NCI-H1417 treated with DMSO at 0.1 percent for 48 hours (cell line): ENCODE data around the gene HOXB5.

Experiments
- DNase-seq: peaks from one replicate; lab custom pipeline; 2025; lab: John Stamatoyannopoulos, UW

The HOXB5 gene

DNA sequence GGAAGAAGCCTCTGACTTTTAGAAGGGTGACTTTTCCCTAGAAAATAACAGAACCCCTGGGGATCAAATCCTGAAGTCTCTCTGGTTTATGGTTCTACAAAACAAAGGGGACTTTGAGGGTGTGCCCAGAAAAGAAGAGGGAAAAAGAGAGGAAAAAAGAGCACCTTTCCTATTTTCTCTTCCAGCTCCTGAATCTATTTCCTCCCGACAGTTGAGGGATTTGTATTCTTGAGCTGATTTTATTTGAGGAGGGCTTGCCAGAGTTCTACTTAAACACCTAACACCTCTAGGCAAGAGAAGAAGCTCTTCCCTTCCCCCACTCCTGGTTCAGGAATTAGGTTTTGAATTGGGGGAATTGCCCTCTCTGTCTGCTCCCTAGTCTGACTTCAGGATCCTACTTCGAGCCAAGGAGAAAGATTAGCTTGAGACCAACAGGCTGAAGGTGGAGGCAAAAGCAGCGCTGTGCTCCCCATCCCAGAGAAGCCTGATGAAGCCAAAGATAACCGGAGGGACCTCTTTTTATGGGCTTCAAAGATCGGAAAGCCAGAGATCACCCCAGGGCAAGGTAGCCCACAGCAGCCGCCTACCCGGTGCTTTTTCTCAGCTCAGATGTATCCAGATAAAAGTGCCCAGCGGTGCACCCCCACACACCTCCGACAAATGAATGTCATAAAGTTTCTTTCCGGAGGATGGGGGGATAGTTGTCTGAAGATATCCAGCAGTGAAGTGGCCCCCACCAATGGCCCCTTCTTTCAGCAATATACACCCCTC lies 4.3 kb downstream of the HOXB5 start:
- DNase-seq: no peak

DNA sequence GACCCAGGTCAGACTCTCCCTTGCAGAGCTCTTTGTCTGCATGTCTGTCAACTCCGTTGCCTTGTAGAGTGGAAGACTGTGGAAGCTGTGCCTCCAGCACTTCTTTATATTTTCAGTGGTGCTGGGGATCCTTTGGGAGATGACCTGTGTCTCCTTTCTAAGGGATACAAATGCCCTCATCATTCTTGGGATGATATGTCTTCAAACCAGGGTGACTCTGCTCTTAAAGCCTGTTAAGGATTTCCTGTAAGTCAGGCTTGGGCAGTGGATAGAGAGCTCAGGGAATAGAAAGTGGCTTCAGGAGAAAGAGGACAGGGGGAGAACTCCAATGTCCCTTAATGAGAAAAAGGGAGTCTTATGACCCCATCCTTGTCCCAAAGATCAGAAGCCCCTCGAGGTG lies 5.1 kb downstream of the HOXB5 start:
- DNase-seq: no peak

DNA sequence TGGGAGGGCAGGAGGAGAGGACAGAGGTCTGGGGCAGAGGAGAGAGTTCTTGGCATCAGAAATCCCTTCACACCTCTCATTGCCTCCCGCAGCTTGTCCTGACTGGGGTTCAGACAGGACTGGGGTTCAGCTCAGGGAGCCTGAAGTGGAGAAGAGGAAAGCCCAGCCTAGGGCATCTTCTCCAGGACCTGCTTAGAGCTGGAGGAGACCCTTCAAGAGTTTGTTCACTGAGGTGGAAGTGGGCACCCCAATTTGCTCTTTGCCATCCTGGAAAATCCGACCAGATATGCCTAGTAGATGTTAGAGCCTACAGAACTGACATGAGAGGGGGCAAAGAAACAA lies 5.5 kb downstream of the HOXB5 start:
- no peak for DNase-seq

DNA sequence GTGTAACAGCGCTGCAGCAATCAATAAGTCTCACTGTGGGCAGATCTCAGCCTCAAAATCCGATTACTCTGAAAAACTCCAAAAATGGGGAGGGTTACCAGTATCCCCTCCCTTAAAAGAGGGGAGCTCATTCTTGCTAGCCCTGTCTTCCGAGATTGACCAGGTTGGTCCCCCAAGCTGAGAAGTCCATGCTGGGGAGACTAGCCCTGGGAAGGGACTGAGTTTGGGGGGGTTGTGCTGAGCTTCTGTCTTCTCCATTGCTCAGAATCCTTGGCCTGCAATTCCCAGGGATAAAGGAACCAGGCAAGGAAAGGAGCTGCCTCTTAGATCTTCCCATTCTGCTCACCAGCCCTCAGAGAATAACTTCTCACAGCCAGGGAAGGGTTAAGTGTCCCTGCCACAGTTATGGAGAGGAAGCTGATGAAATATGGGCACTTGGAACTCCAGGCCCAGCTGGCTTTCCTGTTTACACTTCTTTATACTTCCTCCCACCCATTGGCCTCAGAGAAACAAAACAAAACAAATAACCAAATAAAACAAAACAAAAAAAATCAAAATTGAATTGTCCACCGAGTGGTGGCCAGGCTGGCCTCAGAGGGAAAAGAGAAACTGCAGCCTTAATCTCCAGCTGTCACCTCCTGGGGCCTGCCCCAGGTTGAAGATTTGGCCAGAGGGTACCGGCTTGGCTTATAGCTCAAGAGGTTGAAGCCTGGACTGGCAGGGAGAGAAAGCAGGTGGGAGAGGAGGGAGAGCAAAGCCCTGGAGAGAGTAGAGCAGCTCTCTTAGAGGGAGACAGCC lies 6.1 kb downstream of the HOXB5 start:
- DNase-seq: no peak

DNA sequence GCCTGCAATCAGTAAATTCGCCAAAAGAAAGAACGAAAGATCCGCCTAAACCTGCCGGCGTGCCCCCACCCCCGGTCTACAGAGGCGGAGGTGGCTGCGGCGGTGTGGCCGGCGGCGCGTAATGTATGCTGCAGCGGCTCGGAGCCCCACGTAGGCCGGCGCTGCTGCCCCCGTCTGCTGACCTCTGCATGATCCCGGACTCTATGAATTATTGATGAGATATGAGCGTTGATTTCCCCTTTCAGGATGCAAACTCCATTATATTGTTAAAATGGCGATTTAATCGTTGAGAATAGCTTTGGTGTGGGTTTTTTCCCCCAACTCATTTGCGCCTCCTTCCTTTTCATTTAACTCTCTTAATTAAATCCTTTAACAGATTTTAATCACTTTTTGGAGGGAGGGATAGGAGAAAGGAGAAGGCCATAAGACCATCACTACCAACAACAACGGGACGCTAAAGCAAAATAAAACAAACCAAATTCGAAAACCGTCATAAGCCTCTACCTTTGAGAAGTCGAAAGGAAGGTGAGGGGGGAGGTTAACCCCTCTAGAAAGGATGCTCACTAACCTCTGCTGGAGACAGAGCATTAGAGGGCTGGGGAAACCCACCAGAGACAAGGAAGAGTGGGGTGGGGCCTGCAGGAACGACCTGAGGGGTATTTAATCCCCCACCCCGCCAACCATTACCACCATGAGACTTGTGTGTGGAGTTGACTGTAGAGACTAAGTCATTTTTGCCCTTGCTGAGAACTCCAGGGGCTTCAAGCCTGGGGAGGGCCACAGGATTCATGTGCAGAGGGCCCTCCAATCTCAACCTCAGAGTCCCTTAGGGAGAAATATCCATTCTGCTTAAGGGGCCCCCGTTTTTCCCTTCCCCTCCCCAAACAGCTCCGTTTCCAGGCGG lies 7.0 kb downstream of the HOXB5 start:
- DNase-seq: no peak

DNA sequence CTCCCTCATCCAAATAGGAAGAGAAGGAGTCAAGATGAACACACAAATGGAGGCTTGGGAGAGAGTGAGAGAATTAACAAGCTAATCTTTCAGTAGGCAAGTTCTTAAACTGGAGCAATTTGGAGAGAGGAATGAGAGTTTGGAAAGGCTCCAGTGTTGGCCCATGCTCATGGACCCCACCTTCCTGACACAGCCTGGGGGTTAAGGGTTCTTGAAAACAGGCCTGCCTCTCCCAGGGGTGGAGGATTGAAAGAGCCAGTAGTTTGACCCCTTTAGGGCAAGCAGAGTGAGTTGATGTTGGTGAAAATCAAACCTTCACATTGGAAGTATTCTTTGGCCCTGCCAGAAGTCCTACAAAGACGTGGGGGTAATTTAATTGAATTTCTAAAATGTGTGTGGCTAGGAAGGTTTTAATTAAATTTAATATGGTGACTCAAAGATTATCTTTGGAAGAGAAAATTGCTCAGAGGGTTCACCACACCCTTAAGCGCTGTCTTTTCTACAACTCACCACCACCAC lies 9.3 kb downstream of the HOXB5 start:
- DNase-seq: no peak

GRCh38 chr17:48583708-48584222 lies 9.8 kb downstream of the HOXB5 start:
- no peak for DNase-seq

GRCh38 chr17:48582750-48583069 lies 10.9 kb downstream of the HOXB5 start:
- no peak for DNase-seq

DNA sequence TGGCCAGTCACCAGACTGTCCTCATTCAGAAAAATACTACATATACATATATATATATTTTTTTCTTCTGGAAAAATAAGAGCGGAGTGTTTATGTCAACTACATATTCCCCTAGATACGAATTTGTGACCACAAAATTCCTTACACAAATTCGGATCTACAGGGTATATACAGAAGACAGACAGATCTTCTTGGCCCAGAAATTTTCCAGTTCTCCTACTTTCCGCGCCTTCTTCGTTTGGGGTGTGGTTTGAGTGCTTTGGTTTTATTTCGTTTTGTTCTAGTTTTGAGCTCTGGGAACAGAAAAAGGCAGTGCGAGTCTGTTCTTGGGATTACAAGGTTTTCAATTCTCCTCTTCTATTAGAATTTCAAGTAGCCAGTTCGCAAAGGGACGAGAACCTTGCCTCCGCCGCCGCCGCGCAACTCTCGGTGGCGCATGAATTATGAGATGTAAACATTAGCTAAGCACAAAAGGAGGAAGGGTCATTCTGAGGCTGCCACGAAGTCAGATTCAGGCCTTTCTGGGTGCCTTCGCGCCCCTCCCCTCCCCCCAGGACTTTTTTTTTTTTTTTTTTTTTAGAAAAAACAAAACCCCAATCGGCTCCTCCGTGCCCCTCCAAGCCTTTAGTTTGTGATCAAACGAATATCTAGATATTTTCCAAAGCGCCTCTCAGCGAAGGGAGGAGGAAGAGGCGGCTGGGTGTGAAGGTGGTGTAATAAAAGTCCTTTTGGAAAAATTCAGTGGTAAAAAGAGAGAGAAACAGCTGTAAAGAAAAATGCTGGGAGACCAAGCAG lies 13.6 kb downstream of the HOXB5 start:
- no peak for DNase-seq

GRCh38 chr17:48579471-48579759 lies 14.2 kb downstream of the HOXB5 start:
- no peak for DNase-seq

DNA sequence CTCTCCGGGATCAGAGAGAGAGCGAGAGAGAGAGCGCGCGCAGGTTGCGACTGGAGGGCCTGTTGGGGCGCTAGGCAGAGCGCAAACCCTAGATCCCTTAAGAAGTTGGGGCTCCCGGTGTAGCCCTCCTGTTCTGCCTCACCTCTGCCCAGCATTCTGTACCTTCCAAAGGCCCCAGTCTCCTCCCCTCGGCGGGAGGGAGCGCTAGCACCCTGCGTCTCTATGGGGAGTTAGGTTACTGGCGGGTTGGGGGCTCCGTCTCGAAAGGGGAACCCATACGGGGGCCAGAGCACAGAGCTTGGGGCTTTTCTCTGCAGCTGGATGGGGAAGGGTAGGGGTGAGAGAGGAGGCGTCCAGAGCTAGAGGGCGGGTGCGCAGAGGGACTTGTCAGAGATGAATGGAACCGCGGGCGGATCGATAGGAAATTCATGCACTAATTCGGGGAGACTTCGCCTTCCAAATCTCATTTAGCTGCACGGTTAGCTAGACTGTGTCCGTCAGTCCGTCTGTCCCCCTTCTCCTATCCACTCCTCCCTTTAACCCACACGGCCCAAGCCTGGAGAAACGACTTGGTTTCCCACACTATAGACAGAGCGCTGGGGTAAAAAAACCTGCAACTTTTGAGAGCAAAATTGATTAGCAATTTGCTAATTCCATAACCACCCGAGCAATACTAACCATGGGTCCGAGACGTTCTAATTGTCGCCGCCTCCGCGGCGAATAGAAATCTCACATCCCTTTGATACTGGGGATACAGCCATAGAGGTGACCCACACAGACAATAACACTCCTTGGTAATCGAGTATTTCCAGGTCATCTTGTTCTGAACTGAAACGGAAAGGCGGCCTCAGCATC lies 14.7 kb downstream of the HOXB5 start:
- DNase-seq: no peak

DNA sequence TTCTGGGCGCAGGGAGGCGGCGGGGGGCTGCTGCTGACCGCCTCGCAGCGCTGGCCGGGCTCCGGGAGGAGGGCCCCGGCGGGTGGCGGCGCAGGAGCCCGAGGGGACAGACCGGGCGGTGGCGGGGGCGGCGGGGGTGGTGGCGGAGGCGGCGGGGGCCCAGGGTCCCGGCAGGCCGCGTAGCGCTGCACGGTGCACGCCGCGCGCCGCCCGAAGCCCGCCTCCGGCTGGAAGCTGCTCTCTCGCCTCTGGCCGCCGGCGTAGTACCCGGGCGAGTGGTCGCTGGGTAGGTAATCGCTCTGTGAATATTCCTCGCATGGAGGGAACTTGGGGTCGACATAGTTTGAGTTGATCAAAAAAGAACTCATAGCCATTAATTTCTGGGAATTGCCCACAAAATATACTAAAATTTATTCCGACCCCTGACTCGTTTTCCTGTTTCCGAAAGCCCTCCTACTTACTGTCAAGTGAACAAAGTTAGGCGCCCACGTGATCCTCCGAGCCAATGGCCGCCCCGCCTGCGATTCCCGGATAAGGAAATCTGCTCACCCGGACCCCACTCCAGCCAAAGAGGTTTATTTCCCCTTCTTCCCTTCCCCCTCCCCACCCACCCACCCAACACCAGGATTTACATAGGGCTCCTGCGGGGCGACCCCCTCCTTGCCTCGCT lies 15.5 kb downstream of the HOXB5 start, which contains the start of gene HOXB4:
Gene HOXB4 (minus strand): TSS at position 405 of the 670 bp plus-strand sequence. CDS start 31 bp downstream, at position 374.
- no peak for DNase-seq

DNA sequence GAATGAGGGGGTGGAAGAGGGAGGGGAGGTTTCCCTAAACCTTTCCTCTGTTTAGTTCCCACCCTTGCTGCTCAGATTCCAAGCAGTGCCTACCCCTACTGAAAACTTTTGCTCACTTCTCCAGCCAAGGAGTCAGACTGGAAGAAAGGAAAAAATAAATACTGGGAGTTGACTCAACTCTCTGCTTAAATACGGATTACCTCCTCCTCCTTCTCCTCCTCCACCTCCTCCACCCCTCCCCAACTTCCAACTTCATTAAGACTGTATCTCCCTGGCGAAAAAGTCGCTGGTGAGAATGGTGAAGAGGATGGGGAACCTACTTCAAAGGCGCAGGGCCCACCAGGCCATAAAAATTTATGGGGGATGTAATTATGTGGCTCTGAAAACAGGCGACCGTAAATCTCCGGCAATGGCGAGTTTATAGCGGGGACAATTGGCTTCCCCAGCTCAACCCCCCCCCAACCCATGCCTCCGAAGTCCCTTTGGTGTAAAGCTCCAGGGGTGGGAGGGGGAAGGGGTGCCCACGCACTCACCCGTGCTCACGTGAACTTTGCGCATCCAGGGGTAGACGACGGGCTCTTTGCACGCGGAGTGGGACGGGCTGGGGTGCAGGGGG lies 16.1 kb downstream of the HOXB5 start:
- no peak for DNase-seq

DNA sequence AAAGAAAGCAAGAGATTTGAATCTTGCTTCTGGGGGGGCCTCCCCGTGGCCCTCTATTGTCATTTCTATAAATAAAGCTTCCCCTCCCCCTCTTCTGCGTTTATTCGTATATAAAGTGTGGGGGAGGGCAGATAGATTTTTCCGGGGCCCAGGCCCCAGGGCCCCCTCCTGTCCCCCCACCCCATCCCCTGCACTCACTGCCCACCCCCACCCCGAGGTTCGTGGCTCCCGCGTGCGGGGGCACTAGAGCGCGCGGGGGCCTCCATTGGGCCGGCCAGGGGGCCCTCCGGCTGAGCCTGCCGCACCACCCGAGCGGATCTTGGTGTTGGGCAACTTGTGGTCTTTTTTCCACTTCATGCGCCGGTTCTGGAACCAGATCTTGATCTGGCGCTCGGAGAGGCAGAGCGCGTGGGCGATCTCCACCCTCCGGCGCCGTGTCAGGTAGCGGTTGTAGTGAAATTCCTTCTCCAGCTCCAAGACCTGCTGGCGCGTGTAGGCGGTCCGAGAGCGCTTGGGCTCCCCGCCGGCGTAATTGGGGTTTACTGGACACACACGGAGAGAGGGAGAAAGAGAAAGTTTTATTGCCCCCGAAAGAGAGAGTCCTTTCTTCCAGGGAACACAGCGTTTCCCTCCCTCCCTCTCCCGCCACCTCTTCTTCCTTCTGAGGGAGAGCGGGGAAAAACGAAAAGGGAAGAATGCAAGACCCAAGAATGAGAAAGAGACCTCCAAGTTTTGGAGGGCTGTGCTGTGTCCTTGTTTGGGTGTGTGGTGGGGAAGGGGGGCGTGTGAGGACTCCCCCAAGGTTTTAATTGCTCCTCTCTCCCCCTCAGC lies 16.9 kb downstream of the HOXB5 start:
- no peak for DNase-seq

DNA sequence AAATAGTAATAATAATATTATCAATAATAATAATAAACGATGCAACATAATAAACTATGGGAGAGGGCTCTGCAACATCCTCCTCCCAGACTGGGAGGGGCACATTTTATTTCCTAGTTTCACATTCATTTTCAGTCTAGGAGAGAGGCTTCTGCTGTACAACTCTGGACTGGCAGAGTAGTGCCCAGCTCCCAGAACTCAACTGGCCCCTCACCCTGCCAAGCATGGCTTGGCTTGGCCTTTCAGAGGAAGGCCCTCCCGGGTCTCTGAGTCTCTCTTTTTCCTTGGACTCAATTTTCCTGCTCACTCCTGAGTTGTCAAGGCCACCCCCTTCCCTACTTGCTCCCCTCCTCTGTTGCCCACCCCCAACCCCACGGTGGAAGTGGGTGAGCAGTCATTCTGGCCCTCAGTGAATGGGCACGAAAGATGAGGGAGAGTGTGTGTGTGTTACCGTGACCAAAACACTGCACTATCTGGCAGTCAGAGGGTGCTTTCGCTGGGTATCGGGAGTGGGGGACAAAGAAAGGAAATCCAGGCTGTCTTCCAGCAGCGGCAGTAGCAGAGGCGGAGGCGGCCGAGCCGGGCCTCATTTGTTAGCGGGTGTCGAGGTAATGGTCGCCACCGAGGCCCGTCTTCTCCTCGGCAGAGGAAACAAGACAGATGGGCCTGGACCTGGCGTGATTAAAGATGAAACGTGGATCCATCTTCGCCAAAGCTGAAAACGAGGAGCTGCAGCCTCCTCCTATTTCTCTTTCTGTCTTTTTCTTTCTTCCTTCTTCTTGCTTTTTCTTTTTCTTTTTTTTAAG lies 17.7 kb downstream of the HOXB5 start:
- no peak for DNase-seq

- no peak for DNase-seq
Observed at GRCh38 chr17:48575066-48575582, 18.5 kb downstream of the HOXB5 start.

DNA sequence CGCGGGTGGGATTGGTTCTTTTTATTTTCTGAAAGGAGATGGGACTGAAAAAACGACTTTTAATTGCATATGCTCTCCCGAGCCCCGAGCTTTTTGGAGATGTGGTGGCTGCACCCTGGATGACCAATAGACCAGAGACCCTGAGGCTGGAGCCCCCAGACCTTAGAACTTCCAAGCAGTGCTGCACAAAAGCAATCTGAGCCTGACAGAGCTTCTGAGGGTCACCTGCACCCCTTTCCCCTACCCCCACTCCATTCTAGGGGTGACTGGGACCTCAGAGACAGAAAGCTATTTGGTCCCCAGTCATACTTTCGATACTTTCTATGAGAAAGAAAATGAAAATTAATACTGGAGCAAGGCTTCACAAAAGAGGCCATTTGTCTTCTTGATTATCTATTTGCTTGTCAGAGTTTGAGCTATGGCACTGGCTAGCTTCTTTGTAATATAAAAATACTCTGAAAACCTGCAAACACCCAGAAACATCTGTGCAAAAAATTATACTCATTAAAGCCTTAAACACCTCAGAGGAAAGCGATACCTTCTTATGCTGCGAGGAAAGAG lies 19.0 kb downstream of the HOXB5 start:
- DNase-seq: no peak
